ENCODE data around the gene CPTP. TPM values are rescaled to one million over a fixed set of nuclear protein-coding genes. Genes with fewer than 3 reads are reported as not detected.

The CPTP gene
- total RNA-seq, 1 experiment from 2014 or later, result 141 TPM

GRCh38 chr1:1320666-1321448 lies 3.7 kb upstream of the CPTP start:
- no peak for TF ChIP-seq EZH2 (IDR thresholded peaks at IDR 0.05; ENCODE audit: low read length, unreplicated experiment)
- no peak for TF ChIP-seq CTCF (conservative IDR thresholded peaks at IDR 0.05; ENCODE audit: low read depth, low read length)
- TF ChIP-seq EZH2phosphoT487 (IDR thresholded peaks at IDR 0.05; ENCODE audit: borderline replicate concordance, low read length), result no peak
- peaks cover 9% of the 10 kb centered on the region for H3F3A ChIP-seq (ENCODE audit: low read length, unreplicated experiment)
- POLR2A ChIA-PET (ENCODE audit: unreplicated experiment), result no interaction called here
- H4K20me1 ChIP-seq (ENCODE audit: low read length), result peaks cover 29% of the 10 kb centered on the region
- peaks cover 44% of the 10 kb centered on the region for H3K4me1 ChIP-seq (ENCODE audit: insufficient read depth, low read length)
- peaks cover 27% of the 10 kb centered on the region; the same call in 1 of the 2 replicates for H3K36me3 ChIP-seq (ENCODE audit: low read depth, low read length)
- DNase-seq (no peak), ATAC-seq (no peak)
- H3K79me2 ChIP-seq (ENCODE audit: low read length), result peaks cover 83% of the 10 kb centered on the region
- H3K9ac ChIP-seq (ENCODE audit: low read length), result no peak overlapping the region
- CTCF ChIA-PET, result no interaction called here
- no peaks in the 10 kb centered on the region for H3K27me3 ChIP-seq (ENCODE audit: low read length)
- no peak overlapping the region for H3K4me2 ChIP-seq (ENCODE audit: low read length)
- no peak overlapping the region for H3K27ac ChIP-seq (ENCODE audit: low read length)
- H3K4me3 ChIP-seq (ENCODE audit: low read length), result no peak overlapping the region
- H2AFZ ChIP-seq (ENCODE audit: low read length), result no peak overlapping the region
- no TSS peak for BruUV-seq (replicated peaks)
- H3K9me2 ChIP-seq (replicated peaks; ENCODE audit: low read length), result no peaks in the 10 kb centered on the region
- H3K9me3 ChIP-seq (ENCODE audit: low read length), result no peaks in the 10 kb centered on the region
- intact Hi-C loops (cut with micrococcal nuclease), result no loop called here

DNA sequence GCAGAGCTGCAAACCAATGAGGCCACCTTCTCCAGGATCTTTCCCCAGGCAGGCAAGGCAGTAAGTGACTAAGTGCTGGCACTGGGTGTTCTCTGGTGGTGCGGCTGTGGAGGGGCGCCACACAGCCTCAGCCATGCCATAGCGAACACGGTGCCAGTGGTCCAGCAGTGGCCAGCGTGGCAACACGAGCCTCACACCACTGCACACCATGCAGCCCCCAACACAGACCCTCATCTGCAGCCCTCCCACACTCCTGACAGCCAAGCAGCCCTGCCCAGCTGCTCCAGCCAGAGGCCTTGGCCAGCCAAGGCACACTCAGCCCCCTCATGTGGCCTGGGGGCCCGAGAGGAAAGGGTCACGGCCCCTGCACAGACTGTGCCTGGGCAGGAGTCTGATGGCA lies 3.1 kb upstream of the CPTP start:
- no peak for DNase-seq
- Histone ChIP-seq H3K4me2 (ENCODE audit: low read length) (no peak overlapping the region), H3K4me1 (ENCODE audit: insufficient read depth, low read length) (peaks cover 50% of the 10 kb centered on the region), H3K9me3 (ENCODE audit: low read length) (no peaks in the 10 kb centered on the region), H3F3A (ENCODE audit: low read length, unreplicated experiment) (peaks cover 9% of the 10 kb centered on the region), H2AFZ (ENCODE audit: low read length) (no peak overlapping the region), H4K20me1 (ENCODE audit: low read length) (peaks cover 29% of the 10 kb centered on the region), H3K27me3 (ENCODE audit: low read length) (no peaks in the 10 kb centered on the region), H3K79me2 (ENCODE audit: low read length) (peaks cover 84% of the 10 kb centered on the region), H3K36me3 (ENCODE audit: low read depth, low read length) (peaks cover 25% of the 10 kb centered on the region; the same call in 1 of the 2 replicates), H3K4me3 (ENCODE audit: low read length) (no peak overlapping the region), H3K9ac (ENCODE audit: low read length) (no peak overlapping the region), H3K27ac (ENCODE audit: low read length) (no peak overlapping the region), H3K9me2 (replicated peaks; ENCODE audit: low read length) (no peaks in the 10 kb centered on the region)
- CTCF ChIA-PET, result no interaction called here
- POLR2A ChIA-PET (ENCODE audit: unreplicated experiment), result no interaction called here
- ATAC-seq, result no peak
- no TSS peak for BruUV-seq (replicated peaks)
- intact Hi-C loops (cut with micrococcal nuclease), result no loop called here
- TF ChIP-seq EZH2 (IDR thresholded peaks at IDR 0.05; ENCODE audit: low read length, unreplicated experiment) (no peak), EZH2phosphoT487 (IDR thresholded peaks at IDR 0.05; ENCODE audit: borderline replicate concordance, low read length) (no peak), CTCF (conservative IDR thresholded peaks at IDR 0.05; ENCODE audit: low read depth, low read length) (no peak)

- H3K9me2 ChIP-seq (replicated peaks; ENCODE audit: low read length), result no peaks in the 10 kb centered on the region
- H3K4me3 ChIP-seq (ENCODE audit: low read length), result no peak overlapping the region
- peaks cover 29% of the 10 kb centered on the region for H4K20me1 ChIP-seq (ENCODE audit: low read length)
- peaks cover 48% of the 10 kb centered on the region for H3K4me1 ChIP-seq (ENCODE audit: insufficient read depth, low read length)
- peaks cover 9% of the 10 kb centered on the region for H3F3A ChIP-seq (ENCODE audit: low read length, unreplicated experiment)
- TF ChIP-seq EZH2phosphoT487 (IDR thresholded peaks at IDR 0.05; ENCODE audit: borderline replicate concordance, low read length), result no peak
- no peak for TF ChIP-seq EZH2 (IDR thresholded peaks at IDR 0.05; ENCODE audit: low read length, unreplicated experiment)
- no peak for TF ChIP-seq CTCF (conservative IDR thresholded peaks at IDR 0.05; ENCODE audit: low read depth, low read length)
- intact Hi-C loops (cut with micrococcal nuclease), result no loop called here
- POLR2A ChIA-PET (ENCODE audit: unreplicated experiment), result no interaction called here
- no peaks in the 10 kb centered on the region for H3K9me3 ChIP-seq (ENCODE audit: low read length)
- DNase-seq, result no peak
- H3K36me3 ChIP-seq (ENCODE audit: low read depth, low read length), result peaks cover 25% of the 10 kb centered on the region; the same call in 1 of the 2 replicates
- H3K9ac ChIP-seq (ENCODE audit: low read length), result no peak overlapping the region
- no peak overlapping the region for H2AFZ ChIP-seq (ENCODE audit: low read length)
- H3K27me3 ChIP-seq (ENCODE audit: low read length), result no peaks in the 10 kb centered on the region
- peaks cover 84% of the 10 kb centered on the region for H3K79me2 ChIP-seq (ENCODE audit: low read length)
- CTCF ChIA-PET, result no interaction called here
- no peak for ATAC-seq
- H3K27ac ChIP-seq (ENCODE audit: low read length), result no peak overlapping the region
- no TSS peak for BruUV-seq (replicated peaks)
- H3K4me2 ChIP-seq (ENCODE audit: low read length), result no peak overlapping the region
These were observed 2.2 kb upstream of the CPTP start for GRCh38 chr1:1322418-1322817.

All from PC-3 (cell line).